Spinal cord (tissue), 10 donors: Measurements from ENCODE around the gene MS4A4A. TPM values are rescaled to one million over a fixed set of nuclear protein-coding genes. Genes with fewer than 3 reads are reported as not detected.
"Not testable (repeated sequence)": the region's sequence is repeated elsewhere in the genome, so short reads cannot be mapped to it uniquely, and the experiment has no call there.

Source experiments
- DNase-seq, 6 donors: peaks; one replicate each; pipeline versions ENCODE4 v3.0.0 to v3.0.0-alpha.2; 2013 to 2015; ENCODE audit warnings: low spot score in 6 of 6, low read depth in 4 of 6
- H3K27ac ChIP-seq: one replicate; pipeline ENCODE4 v1.5.1; 2013; ENCODE audit warnings: low read depth, low read length, control low read depth
- H3K27me3 ChIP-seq: one replicate; pipeline ENCODE4 v1.6.1; 2013; ENCODE audit warnings: low read length; ENCODE audit not compliant: control insufficient read depth, insufficient read depth
- H3K36me3 ChIP-seq: one replicate; pipeline ENCODE4 v1.6.1; 2013; ENCODE audit warnings: low read length; ENCODE audit not compliant: control insufficient read depth, insufficient read depth
- H3K4me1 ChIP-seq: one replicate; pipeline ENCODE4 v1.6.1; 2013; ENCODE audit warnings: low read length; ENCODE audit not compliant: control insufficient read depth, insufficient read depth
- H3K4me3 ChIP-seq: one replicate; pipeline ENCODE4 v1.5.1; 2013; ENCODE audit warnings: low read depth, low read length, control low read depth
- H3K9me3 ChIP-seq: one replicate; pipeline ENCODE4 v1.6.1; 2013; ENCODE audit warnings: low read length; ENCODE audit not compliant: control insufficient read depth, insufficient read depth
- WGBS: methylation state at CpG from one replicate; pipeline ENCODE4 v1.1.5; 2013; ENCODE audit warnings: missing lambda C conversion rate; ENCODE audit not compliant: insufficient coverage; 5-methylcytosine and 5-hydroxymethylcytosine counted together
- polyA plus RNA-seq, 2 donors: library from polyadenylated mRNA; unstranded; fragments of 120-200 nt; gene quantifications; one replicate each; pipeline ENCODE4 v1.2.1, GENCODE V29; 2013; ENCODE audit not compliant: insufficient read length in 2 of 2
- total RNA-seq, 2 donors: library from RNA; depleted of rRNA in 1 of 2; stranded (reverse); fragments of 120-200 nt in 1 of 2; fragments of >200 nt in 1 of 2; gene quantifications; one replicate each; pipeline versions ENCODE4 v1.2.3 to v1.2.4, GENCODE V29; 2013 to 2014
- donor health status: healthy.

MS4A4A gene
- total and polyA plus RNA-seq, 4 donors, result 2.3 to 11.0 (median 6.6) TPM

DNA sequence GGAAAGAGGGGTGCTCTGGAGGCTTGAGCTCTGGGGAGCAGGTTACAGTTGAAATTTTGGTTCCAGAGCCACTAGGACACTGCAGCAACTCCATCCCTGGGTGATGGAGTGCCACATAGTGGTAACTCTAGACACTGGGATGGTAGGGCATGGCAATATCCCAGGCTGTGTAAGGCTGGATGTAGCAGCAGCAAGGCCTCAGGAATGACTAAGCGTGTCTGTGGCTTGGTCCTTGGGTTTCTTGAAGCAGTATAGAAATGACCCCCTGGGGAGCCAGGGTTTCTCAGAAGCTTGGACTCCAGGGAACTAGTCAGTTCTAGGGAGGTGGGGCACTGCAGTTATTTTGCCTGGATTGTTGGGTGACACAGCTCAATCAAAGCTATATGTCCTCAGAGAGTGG is 8.1 kb downstream of the MS4A4A start:
- no peak overlapping the region for H3K27ac ChIP-seq
- peaks cover 3% of the 10 kb centered on the region for H3K9me3 ChIP-seq
- no peaks in the 10 kb centered on the region for H3K27me3 ChIP-seq
- 78% methylated on average over 1 of the region's 1 CpG for WGBS
- no peaks in the 10 kb centered on the region for H3K4me1 ChIP-seq
- no peaks in the 10 kb centered on the region for H3K36me3 ChIP-seq
- no peak overlapping the region for H3K4me3 ChIP-seq
- DNase-seq, result no peak

DNA sequence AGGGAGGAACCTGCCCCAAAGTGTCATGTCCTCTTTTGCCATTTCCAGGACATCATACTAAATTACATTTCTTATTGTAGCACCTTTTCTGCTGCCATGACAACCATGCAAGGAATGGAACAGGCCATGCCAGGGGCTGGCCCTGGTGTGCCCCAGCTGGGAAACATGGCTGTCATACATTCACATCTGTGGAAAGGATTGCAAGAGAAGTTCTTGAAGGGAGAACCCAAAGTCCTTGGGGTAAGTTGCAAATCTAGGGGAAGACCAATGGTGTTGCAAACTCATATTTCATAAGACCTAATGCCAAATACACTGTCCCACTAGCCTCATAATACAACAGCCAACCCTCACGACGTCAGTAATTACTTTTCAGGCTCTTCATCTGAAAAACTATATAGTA is 11.7 kb downstream of the MS4A4A start:
- H3K4me1 ChIP-seq, result no peaks in the 10 kb centered on the region
- H3K27ac ChIP-seq, result no peak overlapping the region
- H3K27me3 ChIP-seq, result no peaks in the 10 kb centered on the region
- DNase-seq, result no peak
- H3K36me3 ChIP-seq, result no peaks in the 10 kb centered on the region
- no CpG with 5 or more reads among the region's 2 CpGs for WGBS
- peaks cover 3% of the 10 kb centered on the region for H3K9me3 ChIP-seq
- H3K4me3 ChIP-seq, result no peak overlapping the region

DNA sequence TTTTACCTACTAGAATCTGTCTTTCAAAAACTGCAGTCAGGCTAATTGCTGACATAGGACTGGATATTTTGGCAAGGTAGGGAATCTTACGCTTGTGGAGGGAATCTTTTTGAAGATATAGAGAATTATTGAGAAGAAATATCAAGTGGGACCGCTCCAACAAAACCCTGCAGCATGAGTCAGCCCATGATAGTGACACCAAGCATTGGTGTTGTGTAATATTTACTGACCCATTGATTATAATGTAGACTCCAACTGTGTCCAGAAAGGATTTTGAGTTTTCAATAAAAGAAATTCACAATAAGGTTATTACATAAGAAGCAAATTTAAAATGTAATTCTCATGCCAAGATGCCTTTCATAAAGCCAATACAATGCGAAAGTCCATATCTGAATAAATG is 20.7 kb downstream of the MS4A4A start:
- no peak overlapping the region for H3K27ac ChIP-seq
- H3K9me3 ChIP-seq, result no peaks in the 10 kb centered on the region
- H3K36me3 ChIP-seq, result no peaks in the 10 kb centered on the region
- H3K27me3 ChIP-seq, result no peaks in the 10 kb centered on the region
- DNase-seq, result no peak
- WGBS, result 86% methylated on average over 1 of the region's 3 CpGs
- no peak overlapping the region for H3K4me3 ChIP-seq
- no peaks in the 10 kb centered on the region for H3K4me1 ChIP-seq

DNA sequence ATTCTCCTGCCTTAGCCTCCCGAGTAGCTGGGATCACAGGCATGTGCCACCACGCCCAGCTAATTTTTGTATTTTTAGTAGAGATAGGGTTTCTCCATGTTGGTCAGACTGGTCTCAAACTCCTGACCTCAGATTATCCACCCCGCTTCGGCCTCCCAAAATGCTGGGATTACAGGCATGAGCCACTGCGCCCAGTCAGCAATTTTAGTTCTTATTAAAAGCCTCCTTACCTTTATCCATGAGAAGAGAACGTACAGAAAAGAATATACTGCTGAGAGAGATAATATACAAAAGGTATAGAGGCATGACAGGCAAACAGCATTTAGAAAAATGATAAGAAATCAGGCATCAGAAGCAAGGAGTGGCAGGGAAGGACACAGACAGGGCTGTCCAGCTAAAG is 21.4 kb downstream of the MS4A4A start:
- no CpG with 5 or more reads among the region's 6 CpGs for WGBS
- H3K27me3 ChIP-seq, H3K9me3 ChIP-seq, H3K27ac ChIP-seq, H3K4me1 ChIP-seq, H3K4me3 ChIP-seq, DNase-seq, H3K36me3 ChIP-seq: not testable (repeated sequence)

DNA sequence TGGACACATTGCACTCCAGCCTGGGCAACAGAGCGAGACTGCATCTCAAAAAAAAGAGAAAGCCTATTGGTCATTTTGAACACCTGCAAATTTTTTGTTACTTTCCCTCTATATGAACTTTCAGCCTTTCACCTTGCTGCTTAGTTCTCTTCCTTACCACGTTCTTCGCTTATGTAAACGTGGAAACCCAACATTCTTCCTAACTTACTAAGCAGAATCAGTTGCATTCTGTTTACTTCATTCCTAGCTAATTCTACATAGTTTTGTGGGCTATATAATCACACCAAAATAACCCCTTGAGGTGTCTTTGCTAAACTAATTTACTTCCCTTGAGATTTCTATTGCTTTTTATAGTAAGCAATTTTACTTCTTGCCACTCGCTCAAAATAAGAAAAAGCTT is 23.2 kb downstream of the MS4A4A start:
- H3K36me3 ChIP-seq, result no peaks in the 10 kb centered on the region
- H3K9me3 ChIP-seq, result no peaks in the 10 kb centered on the region
- H3K27ac ChIP-seq, result no peak overlapping the region
- no peak for DNase-seq
- H3K27me3 ChIP-seq, result no peaks in the 10 kb centered on the region
- no peaks in the 10 kb centered on the region for H3K4me1 ChIP-seq
- H3K4me3 ChIP-seq, result no peak overlapping the region
- WGBS, result 89% methylated on average over 4 of the region's 5 CpGs

DNA sequence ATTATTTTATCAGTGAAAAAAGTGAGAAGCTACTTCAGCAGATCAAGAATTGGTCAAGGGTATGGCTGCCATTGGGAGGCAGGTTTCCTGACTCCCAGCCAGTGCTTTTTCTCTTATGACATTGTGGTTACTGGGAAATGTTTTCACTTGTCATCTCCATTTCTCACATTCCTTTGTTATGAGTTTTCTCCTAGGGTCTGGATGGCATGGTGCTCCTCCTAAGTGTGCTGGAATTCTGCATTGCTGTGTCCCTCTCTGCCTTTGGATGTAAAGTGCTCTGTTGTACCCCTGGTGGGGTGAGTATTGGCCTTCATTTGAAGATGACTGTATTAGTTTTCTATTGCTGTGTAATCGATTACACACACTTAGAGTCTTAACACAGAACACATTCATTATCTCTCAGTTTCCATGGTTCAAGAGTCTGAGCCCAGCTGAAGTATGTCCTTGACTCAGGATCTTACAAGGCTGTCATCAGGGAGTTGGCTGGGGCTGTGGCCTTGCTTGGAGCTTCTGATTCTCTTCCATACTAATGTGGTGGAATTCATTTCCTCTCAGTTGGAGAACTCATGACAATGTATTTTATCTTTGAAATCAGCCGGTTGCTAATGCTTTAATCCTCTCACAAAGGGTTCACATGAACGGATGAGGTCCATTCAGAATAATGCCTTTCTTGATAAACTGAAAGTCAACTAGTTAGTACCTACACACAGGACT is 25.6 kb downstream of the MS4A4A start:
- no peak for DNase-seq
- Histone ChIP-seq H3K27me3 (no peaks in the 10 kb centered on the region), H3K4me3 (no peak overlapping the region), H3K27ac (no peak overlapping the region), H3K36me3 (no peaks in the 10 kb centered on the region), H3K9me3 (no peaks in the 10 kb centered on the region), H3K4me1 (no peaks in the 10 kb centered on the region)
- 50% methylated on average over 1 of the region's 3 CpGs for WGBS

DNA sequence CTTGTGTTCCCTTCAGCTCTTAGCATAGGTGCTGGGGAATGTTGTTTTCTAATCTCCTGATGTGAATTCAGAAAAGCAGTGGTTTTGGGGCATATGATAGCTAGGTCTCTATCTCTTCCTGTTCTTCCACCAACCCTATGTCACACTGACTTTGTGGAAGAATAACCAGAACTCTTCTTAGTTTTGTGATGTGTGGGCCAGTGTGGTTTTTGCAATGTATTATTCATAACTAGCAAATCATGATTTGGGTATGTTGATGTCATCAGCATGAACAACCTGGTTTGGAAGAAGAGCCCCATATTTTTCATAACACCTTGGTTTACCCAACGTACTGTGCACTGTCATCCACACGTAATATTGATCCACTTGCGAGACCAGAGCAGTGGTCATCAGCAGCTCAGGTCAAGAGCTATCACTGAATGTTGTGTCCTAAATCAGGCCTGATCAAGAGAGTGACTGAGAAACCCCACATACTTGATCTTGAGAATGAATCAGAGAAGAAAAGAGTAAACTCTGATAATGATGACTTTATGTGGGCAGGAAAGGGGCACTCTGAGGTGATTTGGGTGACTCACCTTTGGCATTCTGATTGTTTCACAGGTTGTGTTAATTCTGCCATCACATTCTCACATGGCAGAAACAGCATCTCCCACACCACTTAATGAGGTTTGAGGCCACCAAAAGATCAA is 27.2 kb downstream of the MS4A4A start:
- no peaks in the 10 kb centered on the region for H3K27me3 ChIP-seq
- H3K4me1 ChIP-seq, result no peaks in the 10 kb centered on the region
- no peaks in the 10 kb centered on the region for H3K36me3 ChIP-seq
- H3K4me3 ChIP-seq, result no peak overlapping the region
- 100% methylated on average over 3 of the region's 3 CpGs for WGBS
- no peak for DNase-seq
- H3K9me3 ChIP-seq, result no peaks in the 10 kb centered on the region
- no peak overlapping the region for H3K27ac ChIP-seq

DNA sequence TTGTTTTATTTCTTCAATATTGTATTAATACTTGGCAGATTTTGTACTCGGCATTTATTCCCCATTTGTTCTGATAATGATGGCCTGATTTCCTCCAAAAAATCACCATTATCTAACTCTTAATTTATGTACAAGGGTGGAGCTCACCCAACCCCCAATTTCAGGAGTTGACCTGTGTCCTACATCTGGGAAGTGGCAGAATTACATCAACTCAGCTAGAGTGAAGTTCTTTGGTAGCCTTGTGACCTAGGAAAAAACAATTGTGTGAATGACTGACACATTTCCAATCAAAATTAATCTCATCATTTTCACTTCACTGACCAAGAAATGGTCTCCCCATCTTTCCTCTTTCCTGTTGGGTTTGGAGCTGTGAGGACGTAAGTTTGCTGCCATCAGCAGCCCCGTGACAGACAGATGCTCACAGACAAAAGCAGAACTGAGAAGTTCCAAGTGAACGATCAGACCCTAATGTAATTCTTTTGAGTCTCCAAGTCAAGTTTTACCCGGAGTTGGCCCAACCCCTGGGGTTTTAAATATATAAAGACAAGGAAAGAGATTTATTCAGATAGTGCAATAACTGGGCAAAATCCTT is 30.0 kb downstream of the MS4A4A start:
- no peak for DNase-seq
- WGBS, result no CpG with 5 or more reads among the region's 5 CpGs
- no peaks in the 10 kb centered on the region for H3K27me3 ChIP-seq
- no peak overlapping the region for H3K4me3 ChIP-seq
- H3K4me1 ChIP-seq, result no peaks in the 10 kb centered on the region
- no peaks in the 10 kb centered on the region for H3K36me3 ChIP-seq
- no peak overlapping the region for H3K27ac ChIP-seq
- no peaks in the 10 kb centered on the region for H3K9me3 ChIP-seq

DNA sequence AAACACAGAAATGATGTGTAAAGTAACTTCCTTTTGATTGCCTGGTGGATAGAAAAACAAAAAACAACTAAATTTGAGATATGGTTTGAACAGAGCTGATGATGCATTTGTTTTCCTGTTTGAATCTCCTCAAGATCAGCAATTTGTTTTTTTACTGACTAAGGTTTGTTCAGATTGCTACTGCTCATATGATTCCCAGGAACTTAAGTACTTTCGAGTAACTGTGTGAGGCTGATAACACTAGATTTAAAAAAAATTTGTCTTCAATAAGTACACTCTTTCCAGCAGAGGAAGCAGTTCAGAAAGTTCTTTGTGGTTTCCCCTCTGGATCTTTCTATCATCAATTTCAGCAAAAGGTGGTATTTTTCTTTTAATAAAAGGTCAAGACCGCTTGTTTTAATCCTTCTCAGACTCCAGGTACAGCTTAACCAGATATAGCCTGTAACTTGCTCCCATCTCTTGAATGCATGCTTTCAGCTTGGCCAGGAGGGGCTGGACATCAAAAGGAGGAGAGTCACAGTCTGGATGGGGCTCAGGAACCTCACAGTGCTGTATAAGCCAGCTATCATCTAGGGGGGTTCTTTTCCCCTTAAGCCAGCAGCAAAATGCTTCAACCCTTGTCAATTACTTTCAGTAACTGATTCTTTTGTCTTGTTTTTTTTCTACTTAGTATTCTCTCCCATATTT is 34.3 kb downstream of the MS4A4A start:
- Histone ChIP-seq H3K36me3 (no peaks in the 10 kb centered on the region), H3K9me3 (no peaks in the 10 kb centered on the region), H3K4me1 (no peaks in the 10 kb centered on the region), H3K27me3 (no peaks in the 10 kb centered on the region), H3K4me3 (no peak overlapping the region), H3K27ac (no peak overlapping the region)
- WGBS, result no CpG with 5 or more reads among the region's 2 CpGs
- DNase-seq, result peak in 1 of 6 donors; percentile 6
